COLO668 (cell line): Measurements from ENCODE around the gene NTM.
A peak's percentile ranks its signal among the peaks of the same experiment; 100 is the strongest.
"Not testable (repeated sequence)": the region's sequence is repeated elsewhere in the genome, so short reads cannot be mapped to it uniquely, and the experiment has no call there.

ENCODE experiments used
- DNase-seq: peaks from one replicate; lab custom pipeline; 2025; ENCODE audit not compliant: unreplicated experiment; lab: John Stamatoyannopoulos, UW

NTM gene

DNA sequence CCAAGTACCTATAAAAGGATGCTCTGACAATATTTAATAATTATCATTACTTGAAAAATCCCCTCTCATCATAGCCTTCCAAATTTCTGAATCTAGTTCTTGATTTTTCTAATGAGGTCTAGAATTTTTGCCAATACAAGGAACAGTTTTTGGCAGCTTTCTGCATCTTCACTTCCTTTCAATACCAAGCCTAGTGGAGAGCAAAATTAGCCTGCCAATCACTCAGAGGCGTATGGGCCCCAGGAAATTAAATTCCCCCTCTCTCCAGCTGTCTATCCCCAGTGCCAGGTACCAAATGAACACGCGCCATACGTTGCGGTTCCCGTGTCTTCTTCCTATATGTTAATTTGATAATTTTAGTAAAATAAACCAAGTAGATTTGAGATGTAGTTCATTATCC lies 293.9 kb downstream of the NTM start:
- no peak for DNase-seq

DNA sequence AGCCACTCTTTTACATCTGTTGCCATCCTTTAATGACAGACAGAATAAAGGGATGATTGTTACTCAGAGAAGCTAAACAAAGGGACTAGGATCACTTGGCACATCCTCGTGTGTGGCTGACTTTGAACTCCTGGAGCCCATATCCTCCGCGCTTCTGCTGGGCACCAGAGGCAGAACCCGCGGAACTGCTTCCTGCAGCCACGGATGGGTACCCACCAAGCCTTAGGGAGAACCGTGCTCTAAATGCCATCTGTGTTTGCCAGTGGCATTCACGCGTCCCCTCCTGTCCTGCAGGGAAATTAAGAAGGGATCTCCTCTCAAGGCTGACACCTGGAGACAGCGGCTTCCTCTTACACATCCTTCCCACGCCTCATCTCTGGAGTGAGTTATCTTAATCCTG lies 294.4 kb downstream of the NTM start:
- no peak for DNase-seq

- no peak for DNase-seq
Measured at GRCh38 chr11:131665344-131665968, 295.0 kb downstream of the NTM start.

DNA sequence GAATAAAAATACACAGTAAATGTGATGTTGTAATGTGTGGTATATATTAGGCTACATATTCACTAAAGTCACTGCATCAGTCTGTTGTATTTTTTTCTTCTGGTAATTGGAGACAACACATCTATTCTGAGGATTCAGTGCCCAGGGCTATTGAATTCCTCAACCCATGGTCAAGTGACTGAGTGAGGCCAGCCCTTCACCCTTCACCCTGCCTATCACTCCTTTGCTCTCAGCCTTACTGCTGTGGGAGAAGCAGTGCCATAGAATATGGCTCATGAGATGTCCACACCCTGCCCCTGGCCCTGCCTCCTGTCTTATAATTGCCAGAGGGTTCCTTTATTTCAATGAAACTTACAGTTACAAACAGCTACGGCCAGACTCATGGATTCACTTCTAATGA lies 295.6 kb downstream of the NTM start:
- DNase-seq = no peak

GRCh38 chr11:131666617-131667016 lies 296.2 kb downstream of the NTM start:
- DNase-seq = no peak

DNA sequence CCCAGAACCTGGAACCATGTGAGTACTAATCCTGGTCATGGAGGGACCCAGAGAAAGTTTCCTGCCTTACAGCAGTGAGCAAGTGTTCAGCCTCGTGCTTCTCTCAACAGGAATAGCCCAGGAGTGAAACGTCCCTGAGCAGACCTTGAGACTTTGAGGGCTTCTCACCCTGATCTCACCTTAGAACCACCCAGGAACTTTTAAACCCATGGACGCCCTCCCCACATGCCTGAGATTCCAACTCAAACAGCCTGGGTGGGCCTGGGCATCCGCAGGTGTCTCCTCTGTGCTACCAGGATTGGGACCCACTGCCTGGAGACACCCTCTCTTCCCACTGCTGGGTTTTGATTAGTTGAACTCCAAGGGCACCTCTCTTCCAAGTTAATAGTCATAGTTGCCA lies 297.2 kb downstream of the NTM start:
- no peak for DNase-seq

DNA sequence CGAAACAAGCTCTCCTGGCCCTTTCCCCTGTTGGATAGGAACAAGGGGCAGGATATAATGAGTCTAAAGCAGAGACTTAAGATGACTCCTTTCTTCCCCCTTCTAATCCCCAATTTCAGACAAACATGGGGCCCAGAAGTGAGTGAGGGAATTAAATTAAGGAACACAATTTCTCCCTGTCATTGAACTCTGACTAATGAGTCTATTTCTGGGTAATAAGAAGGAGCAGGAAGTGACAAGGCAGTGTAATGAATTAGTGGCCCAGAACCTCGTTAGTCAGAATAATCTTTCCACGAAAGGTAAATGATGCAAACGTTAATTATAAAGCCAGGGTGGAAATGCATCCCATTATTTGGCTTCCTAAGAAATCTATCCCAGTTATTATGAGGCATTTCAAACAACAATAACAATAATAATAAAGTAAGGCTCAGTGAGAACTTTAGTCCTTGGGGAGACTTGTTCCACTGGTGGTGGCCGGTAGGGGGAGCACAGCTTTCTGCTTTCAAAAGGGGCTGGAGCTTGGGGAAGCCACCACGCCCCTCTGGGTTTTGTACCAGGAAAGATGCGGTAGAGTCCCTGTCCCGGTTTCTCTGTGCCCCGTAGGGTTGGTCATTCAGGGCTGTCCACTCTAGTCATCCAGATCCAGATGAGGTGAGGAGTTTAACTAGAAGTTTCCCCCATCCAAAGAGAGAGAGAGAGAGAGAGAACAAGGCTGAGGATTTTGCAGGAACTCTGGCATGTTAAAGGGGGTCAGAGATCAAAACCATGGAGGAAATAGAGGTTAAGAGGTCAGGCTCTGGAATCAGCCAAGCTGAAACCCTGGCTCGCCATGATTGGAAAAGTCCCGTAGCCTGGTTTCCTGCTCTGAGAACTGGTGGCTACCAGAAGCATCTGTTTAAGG lies 298.3 kb downstream of the NTM start:
- DNase-seq = peak; percentile 53

GRCh38 chr11:131669401-131669780 lies 299.0 kb downstream of the NTM start:
- no peak for DNase-seq

GRCh38 chr11:131670876-131671275 lies 300.5 kb downstream of the NTM start:
- DNase-seq = no peak

DNA sequence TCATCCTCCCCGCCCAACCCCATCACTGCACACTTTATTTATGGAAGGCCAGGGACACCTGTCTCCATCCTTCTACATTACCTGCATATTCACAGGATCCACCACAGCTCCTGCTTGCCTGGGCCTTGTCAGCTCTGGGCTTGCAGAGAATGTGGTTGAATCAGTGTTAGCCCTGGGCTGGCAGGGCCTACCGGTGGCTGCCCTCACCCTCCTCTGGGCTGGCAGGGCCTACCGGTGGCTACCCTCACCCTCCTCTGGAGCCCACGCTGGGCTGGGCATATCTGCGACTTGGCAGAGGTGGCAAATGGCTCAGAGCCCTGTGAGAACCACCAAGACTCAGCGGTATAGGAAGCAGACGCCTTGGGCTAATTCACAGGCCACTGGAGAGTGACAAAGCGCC lies 300.9 kb downstream of the NTM start:
- DNase-seq = no peak

- DNase-seq = peak; percentile 25
Measured at GRCh38 chr11:131671734-131672133, 301.3 kb downstream of the NTM start.

- DNase-seq = no peak
Measured at GRCh38 chr11:131672191-131672590, 301.8 kb downstream of the NTM start.

DNA sequence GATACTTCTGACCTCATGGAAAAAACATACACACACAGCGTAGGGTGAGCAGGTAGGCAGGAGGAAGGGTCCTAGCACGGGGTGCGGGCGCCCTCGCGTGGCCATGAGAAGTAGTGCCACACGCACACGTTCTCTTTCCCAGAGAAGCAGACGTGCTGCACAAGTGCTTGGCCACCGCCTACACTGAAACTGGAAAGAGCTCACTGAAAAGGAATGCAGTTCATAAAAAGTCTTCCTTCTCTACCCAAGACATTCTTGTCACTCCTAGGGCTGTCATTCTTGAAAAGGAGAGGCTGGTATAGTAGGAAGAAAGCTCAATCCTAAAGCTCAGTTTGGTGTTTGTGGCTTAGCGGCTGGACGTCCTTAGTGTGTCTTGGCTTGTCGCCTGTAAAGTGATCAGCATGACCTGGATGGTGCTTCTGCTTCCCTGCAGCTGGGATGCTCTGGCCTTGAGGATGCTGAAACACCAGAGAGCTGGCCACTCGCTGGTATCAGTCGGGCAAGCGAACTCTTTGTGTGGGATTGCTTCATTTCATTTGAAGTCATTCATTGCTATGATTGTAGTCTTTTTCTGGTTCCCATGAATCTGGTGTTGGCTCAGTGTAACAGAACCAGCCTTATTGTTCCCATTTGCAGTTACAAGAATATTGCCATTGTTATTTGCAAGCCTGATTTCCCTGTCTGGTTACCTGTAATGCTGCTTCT lies 303.8 kb downstream of the NTM start:
- peak; percentile 64 for DNase-seq

- DNase-seq = no peak
Measured at GRCh38 chr11:131675121-131675888, 304.9 kb downstream of the NTM start.

GRCh38 chr11:131677828-131678470 lies 307.5 kb downstream of the NTM start:
- DNase-seq = no peak

GRCh38 chr11:131678658-131679340 lies 308.4 kb downstream of the NTM start:
- DNase-seq = no peak

GRCh38 chr11:131680448-131680847 lies 310.0 kb downstream of the NTM start:
- DNase-seq = not testable (repeated sequence)

DNA sequence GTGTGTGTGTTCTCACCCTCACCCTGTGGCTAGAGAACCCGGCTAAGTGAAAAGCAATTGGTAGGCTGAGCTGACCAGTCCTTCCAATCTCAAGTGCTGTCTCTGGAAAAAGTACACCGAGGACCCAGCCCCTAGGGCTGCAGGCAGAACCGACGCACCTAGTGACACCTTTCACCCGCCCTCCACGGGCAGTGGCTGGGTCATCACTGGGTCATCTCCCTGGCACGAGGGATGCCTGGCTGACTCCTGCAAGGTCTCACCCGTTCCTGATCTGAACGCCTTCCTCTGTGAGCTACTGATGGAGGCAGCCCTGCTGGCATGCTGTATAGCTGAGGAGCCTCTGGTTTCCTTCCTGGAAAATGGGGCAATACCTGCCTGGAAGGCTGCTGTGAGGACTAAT lies 311.5 kb downstream of the NTM start:
- no peak for DNase-seq

DNA sequence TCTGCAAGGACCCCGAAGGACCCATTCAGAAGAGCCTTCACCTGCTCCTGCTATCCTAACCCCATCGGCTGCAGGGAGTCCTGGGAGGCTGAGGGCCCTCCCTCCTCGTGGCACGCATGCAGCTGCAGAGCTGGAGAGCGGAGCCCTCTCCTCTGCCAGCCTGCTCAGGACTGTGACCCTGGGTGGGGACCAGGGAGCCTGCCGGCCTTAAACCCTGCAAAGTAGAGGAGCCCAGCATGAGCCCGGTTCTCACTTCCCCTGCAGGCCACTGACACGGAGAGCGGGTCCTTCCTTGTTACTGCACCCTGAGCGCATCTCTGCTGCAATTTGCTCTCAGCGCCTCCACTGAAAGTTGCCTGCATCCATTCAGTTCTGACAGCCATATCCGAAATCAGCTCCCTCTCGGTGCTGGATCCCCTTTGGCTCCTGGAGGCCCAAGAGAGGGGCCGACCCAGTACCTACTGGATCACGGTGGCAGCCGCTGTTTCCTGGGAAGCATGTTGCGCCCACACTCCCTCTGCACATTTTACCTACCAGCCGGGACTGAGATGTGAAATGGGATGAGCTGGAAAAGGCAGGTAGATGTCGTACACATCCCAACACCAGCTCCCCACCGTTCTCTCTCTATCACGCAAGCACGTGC lies 312.1 kb downstream of the NTM start:
- DNase-seq = no peak

DNA sequence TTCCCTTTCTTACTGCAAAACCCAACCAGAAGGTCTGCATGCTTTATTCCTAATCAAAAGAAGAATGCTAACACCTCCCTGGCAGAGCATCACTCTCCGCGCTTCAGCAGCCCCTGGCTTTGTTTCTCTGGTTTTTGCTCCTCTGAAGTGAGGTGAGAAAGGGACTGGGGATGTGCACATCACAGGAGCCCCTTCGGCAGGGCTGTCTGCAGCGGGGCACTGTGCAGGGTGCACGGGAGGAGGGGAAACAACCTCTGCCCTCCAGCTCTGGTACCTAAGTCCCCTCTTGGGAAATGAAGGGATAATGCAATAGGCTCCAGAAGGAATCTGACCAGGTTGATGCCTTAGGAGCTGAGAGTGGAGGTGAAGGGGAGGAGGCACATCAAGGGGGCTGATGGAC lies 312.7 kb downstream of the NTM start:
- no peak for DNase-seq
